Thoracic aorta (tissue), 2 donors: Measurements from ENCODE around the gene ADCY2. TPM values are rescaled to one million over a fixed set of nuclear protein-coding genes. Genes with fewer than 3 reads are reported as not detected.

Source experiments
- ATAC-seq: fragments of 150-250 bp; one replicate; pipeline ENCODE4 v1.8.0; 2017; ENCODE audit warnings: low read depth; ENCODE audit not compliant: insufficient number of reproducible peaks, low FRiP score
- DNase-seq: peaks from one replicate; pipeline ENCODE4 v3.0.0-alpha.2; 2020; ENCODE audit warnings: low spot score
- H3K27ac ChIP-seq, 2 donors: fragments of 200-600 bp; sonication (generic); 1 replicate in 1 of 2; 2 replicates in 1 of 2; pipeline ENCODE4 v1.5.1; 2016; ENCODE audit warnings: mild to moderate bottlenecking in 2 of 2, moderate library complexity in 2 of 2
- H3K27me3 ChIP-seq: fragments of 200-600 bp; sonication (generic); replicated peaks from 2 replicates; pipeline ENCODE4 v1.6.0; 2016; ENCODE audit warnings: mild to moderate bottlenecking; ENCODE audit not compliant: insufficient read depth
- H3K36me3 ChIP-seq: fragments of 200-600 bp; sonication (generic); one replicate; pipeline ENCODE4 v1.5.1; 2016
- H3K4me1 ChIP-seq, 2 donors: fragments of 200-600 bp; sonication (generic); 1 replicate in 1 of 2; 2 replicates in 1 of 2; pipeline versions ENCODE4 v1.5.1 to v1.6.0; 2016; ENCODE audit warnings: low read depth in 2 of 2, mild to moderate bottlenecking in 1 of 2; ENCODE audit not compliant: control insufficient read depth in 1 of 2
- H3K4me3 ChIP-seq: fragments of 200-600 bp; sonication (generic); 2 replicates; pipeline ENCODE4 v1.5.1; 2016; ENCODE audit warnings: mild to moderate bottlenecking
- H3K9me3 ChIP-seq: fragments of 200-600 bp; sonication (generic); 2 replicates; pipeline ENCODE4 v1.5.1; 2016
- CTCF ChIP-seq: fragments of 200-600 bp; sonication (generic); IDR thresholded peaks from one replicate; pipeline ENCODE4 v1.5.1; 2019; ENCODE audit warnings: antibody characterized with exemption
- total RNA-seq, 2 donors: library from RNA; depleted of rRNA; stranded (reverse); fragments of >200 nt; gene quantifications; one replicate each; pipeline versions ENCODE4 v1.1.0 to v1.2.3, GENCODE V29; 2016

The ADCY2 gene
- total RNA-seq, 2 donors from 2014 or later = 5.0 to 14.8 TPM

GRCh38 chr5:7478459-7478858, 82.5 kb downstream of the ADCY2 start:
- Histone ChIP-seq H3K27ac (no peak overlapping the region), H3K27me3 (no peaks in the 10 kb centered on the region), H3K4me1 (no peaks in the 10 kb centered on the region), H3K4me3 (no peak overlapping the region), H3K36me3 (no peaks in the 10 kb centered on the region), H3K9me3 (no peaks in the 10 kb centered on the region)
- ATAC-seq (no peak), DNase-seq (no peak)
- TF ChIP-seq CTCF = no peak

GRCh38 chr5:7488734-7489133, 92.8 kb downstream of the ADCY2 start:
- H3K27ac ChIP-seq = no peak overlapping the region
- H3K4me3 ChIP-seq = no peak overlapping the region
- no peak for TF ChIP-seq CTCF
- peaks cover 0 to 3% of the 10 kb centered on the region in 2 donors for H3K4me1 ChIP-seq
- ATAC-seq = no peak
- no peak for DNase-seq
- H3K9me3 ChIP-seq = no peaks in the 10 kb centered on the region
- no peaks in the 10 kb centered on the region for H3K27me3 ChIP-seq
- no peaks in the 10 kb centered on the region for H3K36me3 ChIP-seq

GRCh38 chr5:7492371-7492770, 96.4 kb downstream of the ADCY2 start:
- no peaks in the 10 kb centered on the region for H3K36me3 ChIP-seq
- DNase-seq = no peak
- no peaks in the 10 kb centered on the region for H3K9me3 ChIP-seq
- no peak overlapping the region for H3K27ac ChIP-seq
- ATAC-seq = no peak
- peaks cover 4 to 29% of the 10 kb centered on the region in 2 donors for H3K4me1 ChIP-seq
- no peak overlapping the region for H3K4me3 ChIP-seq
- no peak for TF ChIP-seq CTCF
- no peaks in the 10 kb centered on the region for H3K27me3 ChIP-seq

- Histone ChIP-seq H3K27ac (no peak overlapping the region), H3K4me3 (no peak overlapping the region), H3K36me3 (no peaks in the 10 kb centered on the region), H3K9me3 (no peaks in the 10 kb centered on the region), H3K27me3 (no peaks in the 10 kb centered on the region), H3K4me1 (peaks cover 4 to 29% of the 10 kb centered on the region in 2 donors)
- DNase-seq = no peak
- TF ChIP-seq CTCF = no peak
- ATAC-seq = no peak
Measured at GRCh38 chr5:7493081-7493480, 97.1 kb downstream of the ADCY2 start.

- Histone ChIP-seq H3K27ac (no peak overlapping the region), H3K4me1 (peaks cover 4 to 29% of the 10 kb centered on the region in 2 donors), H3K36me3 (no peaks in the 10 kb centered on the region), H3K4me3 (no peak overlapping the region), H3K9me3 (no peaks in the 10 kb centered on the region), H3K27me3 (no peaks in the 10 kb centered on the region)
- no peak for DNase-seq
- ATAC-seq = no peak
- no peak for TF ChIP-seq CTCF
Measured at GRCh38 chr5:7493622-7494021, 97.7 kb downstream of the ADCY2 start.
